ENCODE measurements around the gene REG3A. TPM values are rescaled to one million over a fixed set of nuclear protein-coding genes. Genes with fewer than 3 reads are reported as not detected.

Gene REG3A
- total RNA-seq, 3 donors from 2014 or later = not detected

DNA sequence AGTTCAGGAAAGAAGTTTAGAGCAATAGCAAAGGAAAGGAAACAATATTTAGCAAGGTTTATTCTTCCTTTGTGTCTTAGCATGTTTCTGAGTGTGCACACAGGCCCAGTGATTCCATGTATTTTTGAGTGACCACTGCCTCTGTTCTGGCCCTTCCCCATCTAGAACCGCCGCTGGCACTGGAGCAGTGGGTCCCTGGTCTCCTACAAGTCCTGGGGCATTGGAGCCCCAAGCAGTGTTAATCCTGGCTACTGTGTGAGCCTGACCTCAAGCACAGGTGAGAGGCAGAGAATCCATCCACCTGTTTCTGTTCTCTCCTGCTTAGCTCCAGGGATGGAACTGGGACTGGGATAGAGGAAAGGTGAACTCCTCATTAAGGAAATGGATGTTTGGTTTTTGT is 36.9 kb downstream of the REG3A start:
- no peak for DNase-seq (ENCODE audit: low spot score in 2 of 2)
- no peak for TF ChIP-seq POLR2A (IDR thresholded peaks at IDR 0.05)
- TF ChIP-seq, protein P1, sequence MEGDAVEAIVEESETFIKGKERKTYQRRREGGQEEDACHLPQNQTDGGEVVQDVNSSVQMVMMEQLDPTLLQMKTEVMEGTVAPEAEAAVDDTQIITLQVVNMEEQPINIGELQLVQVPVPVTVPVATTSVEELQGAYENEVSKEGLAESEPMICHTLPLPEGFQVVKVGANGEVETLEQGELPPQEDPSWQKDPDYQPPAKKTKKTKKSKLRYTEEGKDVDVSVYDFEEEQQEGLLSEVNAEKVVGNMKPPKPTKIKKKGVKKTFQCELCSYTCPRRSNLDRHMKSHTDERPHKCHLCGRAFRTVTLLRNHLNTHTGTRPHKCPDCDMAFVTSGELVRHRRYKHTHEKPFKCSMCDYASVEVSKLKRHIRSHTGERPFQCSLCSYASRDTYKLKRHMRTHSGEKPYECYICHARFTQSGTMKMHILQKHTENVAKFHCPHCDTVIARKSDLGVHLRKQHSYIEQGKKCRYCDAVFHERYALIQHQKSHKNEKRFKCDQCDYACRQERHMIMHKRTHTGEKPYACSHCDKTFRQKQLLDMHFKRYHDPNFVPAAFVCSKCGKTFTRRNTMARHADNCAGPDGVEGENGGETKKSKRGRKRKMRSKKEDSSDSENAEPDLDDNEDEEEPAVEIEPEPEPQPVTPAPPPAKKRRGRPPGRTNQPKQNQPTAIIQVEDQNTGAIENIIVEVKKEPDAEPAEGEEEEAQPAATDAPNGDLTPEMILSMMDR (IDR thresholded peaks at IDR 0.05) = no peak
- TF ChIP-seq POLR2AphosphoS5 (IDR thresholded peaks at IDR 0.05) = no peak
- intact Hi-C loops (cut with DNase I; ENCODE audit: low total_unique reads) = no loop called here
- no peaks in the 10 kb centered on the region for H3K4me1 ChIP-seq
- no peaks in the 10 kb centered on the region for H3K36me3 ChIP-seq
- no peaks in the 10 kb centered on the region for H3K9me3 ChIP-seq
- no peak overlapping the region for H3K4me3 ChIP-seq
- H3K27ac ChIP-seq = no peak overlapping the region
- no peaks in the 10 kb centered on the region for H3K27me3 ChIP-seq

- no peaks in the 10 kb centered on the region for H3K36me3 ChIP-seq
- intact Hi-C loops (cut with DNase I; ENCODE audit: low total_unique reads) = no loop called here
- H3K27me3 ChIP-seq = no peaks in the 10 kb centered on the region
- H3K9me3 ChIP-seq = no peaks in the 10 kb centered on the region
- no peak within 1 kb of the TSS for H3K4me3 ChIP-seq
- no peak within 1 kb of the TSS for H3K27ac ChIP-seq
- no peaks in the 10 kb centered on the region for H3K4me1 ChIP-seq
- TF ChIP-seq, protein P1 (IDR thresholded peaks at IDR 0.05) = no peak
- TF ChIP-seq POLR2A (IDR thresholded peaks at IDR 0.05) (no peak), POLR2AphosphoS5 (IDR thresholded peaks at IDR 0.05) (no peak)
- no peak for DNase-seq (ENCODE audit: low spot score in 2 of 2)
These were observed 39.3 kb downstream of the REG3A start, which contains the start of gene REG1A for GRCh38 chr2:79120194-79120713. Gene REG1A, plus strand, starts transcription at chr2:79120488. Its CDS starts 374 bp downstream, at chr2:79120862.

DNA sequence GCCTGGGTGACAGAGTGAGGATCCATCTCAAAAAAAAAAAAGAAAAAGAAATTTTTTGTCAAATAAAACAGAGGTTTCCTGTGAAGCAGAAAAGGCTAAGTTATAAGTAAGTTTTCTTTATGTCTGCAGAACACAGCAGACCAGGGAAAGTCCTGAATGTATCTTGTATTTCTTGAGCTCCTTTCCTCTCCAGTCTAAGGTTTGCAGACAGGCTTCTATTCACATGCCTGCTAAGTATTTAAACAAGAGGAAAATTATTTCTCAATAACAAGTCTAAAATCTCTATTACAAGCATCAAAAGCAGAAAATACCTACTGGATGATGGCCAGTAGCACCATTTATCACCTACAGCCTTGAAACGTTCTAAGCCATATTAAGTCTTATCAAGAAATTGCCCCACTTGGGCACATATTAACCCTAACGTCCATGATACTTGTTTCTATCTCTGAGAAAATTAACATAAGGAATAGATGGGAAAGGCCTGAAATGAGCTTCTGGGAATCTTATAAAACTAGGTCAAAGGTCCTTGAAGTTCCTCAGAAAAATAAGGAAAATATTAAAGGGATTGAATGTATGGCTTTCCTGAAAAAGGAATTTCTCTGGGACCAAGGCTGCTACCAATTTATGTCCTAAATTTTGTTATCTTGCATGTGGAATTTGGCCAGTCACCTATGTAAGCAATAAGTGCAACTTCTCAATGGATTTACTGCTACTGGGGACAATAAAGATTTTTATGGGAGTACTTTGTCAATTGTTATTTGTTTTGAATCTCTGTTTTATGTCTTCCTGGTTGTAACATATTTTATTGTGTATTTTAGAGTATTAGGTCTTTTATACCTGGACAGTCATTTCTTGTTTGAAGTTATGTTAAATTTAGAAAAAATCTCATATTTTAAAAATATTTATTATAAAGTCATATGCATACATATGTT is 42.3 kb downstream of the REG3A start:
- Histone ChIP-seq H3K4me3 (no peak overlapping the region), H3K36me3 (no peaks in the 10 kb centered on the region), H3K4me1 (no peaks in the 10 kb centered on the region), H3K9me3 (no peaks in the 10 kb centered on the region), H3K27me3 (no peaks in the 10 kb centered on the region), H3K27ac (no peak overlapping the region)
- intact Hi-C loops (cut with DNase I; ENCODE audit: low total_unique reads) = no loop called here
- TF ChIP-seq, protein P1 (IDR thresholded peaks at IDR 0.05) = no peak
- TF ChIP-seq POLR2A (IDR thresholded peaks at IDR 0.05) (no peak), POLR2AphosphoS5 (IDR thresholded peaks at IDR 0.05) (no peak)
- no peak for DNase-seq (ENCODE audit: low spot score in 2 of 2)

DNA sequence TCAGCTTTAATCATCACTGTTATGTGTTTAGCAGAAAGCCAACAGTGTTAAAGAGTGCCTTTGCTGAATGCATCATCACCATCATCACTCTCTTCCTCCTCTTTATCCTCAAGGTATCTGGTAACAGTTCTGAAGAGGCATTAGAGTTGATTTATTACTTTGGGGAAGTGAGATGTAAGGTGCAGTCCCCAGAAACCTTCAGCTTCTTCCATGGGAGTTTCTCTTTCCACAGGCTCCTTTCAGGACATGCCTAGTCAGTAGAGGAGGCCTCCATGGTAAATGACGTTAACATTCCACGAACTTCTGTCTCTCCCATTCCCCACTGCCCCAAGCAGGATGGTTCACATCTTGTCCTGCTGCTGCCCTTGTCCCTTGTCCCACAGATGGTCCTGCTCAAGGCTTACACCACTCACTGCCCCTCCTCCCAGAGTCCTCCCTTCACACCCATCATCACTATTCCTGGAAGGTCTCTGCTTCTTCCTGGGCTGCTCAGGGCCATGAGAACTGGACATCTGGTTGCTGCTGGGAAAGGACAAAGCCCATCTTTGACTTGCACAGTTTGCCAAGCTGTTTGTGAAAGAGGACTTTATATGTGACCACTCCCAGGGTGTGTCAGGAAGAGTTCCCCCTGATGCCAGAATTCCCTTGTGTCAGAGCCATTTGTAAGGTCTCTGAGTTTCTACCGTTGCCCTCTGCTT is 44.6 kb downstream of the REG3A start:
- Histone ChIP-seq H3K9me3 (peaks cover 0 to 4% of the 10 kb centered on the region in 2 donors), H3K27ac (no peak overlapping the region), H3K27me3 (no peaks in the 10 kb centered on the region), H3K36me3 (no peaks in the 10 kb centered on the region), H3K4me3 (no peak overlapping the region), H3K4me1 (no peaks in the 10 kb centered on the region)
- intact Hi-C loops (cut with DNase I; ENCODE audit: low total_unique reads) = no loop called here
- no peak for DNase-seq (ENCODE audit: low spot score in 2 of 2)
- TF ChIP-seq, protein P1 (IDR thresholded peaks at IDR 0.05) = no peak
- TF ChIP-seq POLR2AphosphoS5 (IDR thresholded peaks at IDR 0.05) (no peak), POLR2A (IDR thresholded peaks at IDR 0.05) (no peak)
